Measurements from ENCODE around the gene SPTAN1. TPM values are rescaled to one million over a fixed set of nuclear protein-coding genes. Genes with fewer than 3 reads are reported as not detected.

Gene SPTAN1
- total RNA-seq, 1 donor from 2014 or later: 270 TPM

- no peaks in the 10 kb centered on the region for H3K9me3 Mint-ChIP-seq
- no peak overlapping the region for H3K27ac Mint-ChIP-seq
- H3K36me3 Mint-ChIP-seq: peaks cover 5% of the 10 kb centered on the region
- no peak for DNase-seq (ENCODE audit: extremely low spot score, unreplicated experiment)
- no peak for TF ChIP-seq CTCF (conservative IDR thresholded peaks at IDR 0.05)
- peak overlapping the region; percentile 35 for H3K4me3 Mint-ChIP-seq
- H3K4me1 Mint-ChIP-seq (ENCODE audit: unreplicated experiment): peaks cover 2% of the 10 kb centered on the region
- no peaks in the 10 kb centered on the region for H3K27me3 Mint-ChIP-seq
These were observed 99.4 kb downstream of the SPTAN1 start for GRCh38 chr9:128651798-128652197.

- Mint-ChIP-seq H3K4me1 (ENCODE audit: unreplicated experiment) (peaks cover 7% of the 10 kb centered on the region), H3K27me3 (no peaks in the 10 kb centered on the region), H3K9me3 (no peaks in the 10 kb centered on the region), H3K4me3 (peak overlapping the region; percentile 73), H3K36me3 (peaks cover 5% of the 10 kb centered on the region), H3K27ac (peak overlapping the region; percentile 70)
- no peak for DNase-seq (ENCODE audit: extremely low spot score, unreplicated experiment)
- no peak for TF ChIP-seq CTCF (conservative IDR thresholded peaks at IDR 0.05)
These were observed 101.5 kb downstream of the SPTAN1 start for GRCh38 chr9:128653908-128654307.

- Mint-ChIP-seq H3K4me3 (peak overlapping the region; percentile 73), H3K27ac (peak overlapping the region; percentile 70)
These were observed 102.1 kb downstream of the SPTAN1 start for GRCh38 chr9:128654481-128654880.

GRCh38 chr9:128656416-128657343, 104.3 kb downstream of the SPTAN1 start, which contains the start of gene DYNC2I2:
TSS of gene DYNC2I2 (minus strand) at chr9:128656847. CDS start at chr9:128656726, 121 bp downstream.
- Mint-ChIP-seq H3K27me3 (no peaks in the 10 kb centered on the region), H3K9me3 (no peaks in the 10 kb centered on the region), H3K36me3 (peaks cover 5% of the 10 kb centered on the region), H3K27ac (peak within 1 kb of the TSS; percentile 100), H3K4me1 (ENCODE audit: unreplicated experiment) (peaks cover 7% of the 10 kb centered on the region), H3K4me3 (peak within 1 kb of the TSS; percentile 94)
- TF ChIP-seq CTCF (conservative IDR thresholded peaks at IDR 0.05): no peak
- peak; percentile 95 for DNase-seq (ENCODE audit: extremely low spot score, unreplicated experiment)

More at GRCh38 chr9:128654481-128654880, 102.1 kb downstream of the SPTAN1 start:
- H3K4me1 Mint-ChIP-seq (ENCODE audit: unreplicated experiment): peaks cover 7% of the 10 kb centered on the region
- no peak for TF ChIP-seq CTCF (conservative IDR thresholded peaks at IDR 0.05)
- no peaks in the 10 kb centered on the region for H3K9me3 Mint-ChIP-seq
- no peak for DNase-seq (ENCODE audit: extremely low spot score, unreplicated experiment)
- peaks cover 5% of the 10 kb centered on the region for H3K36me3 Mint-ChIP-seq
- H3K27me3 Mint-ChIP-seq: no peaks in the 10 kb centered on the region

GRCh38 chr9:128657344-128657704, 104.9 kb downstream of the SPTAN1 start:
- no peak for TF ChIP-seq CTCF (conservative IDR thresholded peaks at IDR 0.05)
- H3K9me3 Mint-ChIP-seq: no peaks in the 10 kb centered on the region
- peak overlapping the region; percentile 94 for H3K4me3 Mint-ChIP-seq
- H3K27ac Mint-ChIP-seq: peak overlapping the region; percentile 100
- DNase-seq (ENCODE audit: extremely low spot score, unreplicated experiment): no peak
- H3K36me3 Mint-ChIP-seq: peaks cover 5% of the 10 kb centered on the region
- peaks cover 7% of the 10 kb centered on the region for H3K4me1 Mint-ChIP-seq (ENCODE audit: unreplicated experiment)
- H3K27me3 Mint-ChIP-seq: no peaks in the 10 kb centered on the region

Data from type B pancreatic cell (in vitro differentiated cells).